AG20443 (cell line): ENCODE results near the gene EIF4H.
"Not testable (repeated sequence)": the region's sequence is repeated elsewhere in the genome, so short reads cannot be mapped to it uniquely, and the experiment has no call there.

Source experiments
- DNase-seq: peaks from one replicate; pipeline ENCODE4 v3.0.0; 2012; ENCODE audit warnings: low spot score, mixed read lengths

The EIF4H gene

GRCh38 chr7:74173866-74174605 lies at the start of gene EIF4H:
EIF4H (plus strand) TSS chr7:74174356; CDS start chr7:74174384, 28 bp downstream.
- DNase-seq = peak; percentile 98

- no peak for DNase-seq
Observed at GRCh38 chr7:74126220-74126880, 47.8 kb upstream of the EIF4H start.

DNA sequence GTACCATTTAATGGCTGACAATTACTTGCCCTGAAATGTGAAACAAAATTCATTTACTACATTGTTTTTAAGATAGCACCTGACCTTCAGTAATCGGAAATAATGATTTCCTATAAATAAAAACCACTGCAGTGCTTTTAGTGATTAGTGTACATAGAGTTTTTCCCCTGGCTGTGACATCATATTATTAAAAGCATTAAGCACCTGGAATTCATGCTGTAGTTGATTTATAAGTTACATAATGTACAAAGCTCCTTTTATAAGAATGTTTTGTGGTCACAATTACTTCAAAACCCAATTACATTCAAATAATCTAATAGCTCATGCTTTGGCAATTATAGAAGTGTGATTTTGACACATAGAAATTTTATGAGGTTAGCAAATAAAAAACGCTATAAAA lies 44.3 kb upstream of the EIF4H start:
- DNase-seq = no peak

DNA sequence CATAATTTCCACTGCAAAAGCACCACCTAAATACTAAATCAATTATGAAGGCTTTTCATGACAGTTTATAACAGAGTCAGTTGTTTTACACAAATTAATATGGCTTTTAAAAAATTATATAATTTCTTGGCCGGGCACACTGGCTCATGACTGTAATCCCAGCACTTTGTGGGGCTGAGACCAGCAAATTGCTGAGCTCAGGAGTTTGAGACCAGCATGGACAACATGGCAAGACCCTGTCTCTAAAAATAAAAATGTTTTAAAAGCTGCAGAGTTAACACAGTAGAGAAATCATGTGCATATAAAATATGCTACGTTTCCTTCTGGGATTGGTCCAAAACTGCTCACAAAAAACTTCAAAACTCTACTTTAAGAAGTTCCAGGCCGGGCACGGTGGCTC lies 43.6 kb upstream of the EIF4H start:
- DNase-seq = no peak

DNA sequence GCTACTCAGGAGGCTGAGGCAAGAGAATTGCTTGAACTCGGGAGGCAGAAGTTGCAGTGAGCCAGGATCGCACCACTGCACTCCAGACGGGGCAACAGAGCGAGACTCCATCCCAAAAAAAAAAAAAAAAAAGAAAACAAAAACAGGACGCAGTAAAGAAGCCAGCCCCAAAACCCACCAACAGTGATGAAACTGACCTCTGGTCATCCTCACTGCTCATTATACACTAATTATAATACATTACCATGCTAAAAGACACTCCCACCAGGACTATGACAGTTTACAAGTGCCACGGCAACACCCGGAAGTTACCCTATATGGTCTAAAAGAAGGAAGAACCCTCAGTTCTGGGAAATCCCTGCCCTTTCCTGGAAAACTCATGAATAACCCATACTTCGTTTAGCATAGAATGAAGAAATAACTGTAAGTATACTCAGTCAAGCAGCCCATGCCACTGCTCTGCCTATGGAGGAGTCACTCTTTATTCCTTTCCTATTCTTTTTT lies 40.0 kb upstream of the EIF4H start:
- no peak for DNase-seq

GRCh38 chr7:74138334-74138867 lies 35.8 kb upstream of the EIF4H start:
- DNase-seq = no peak

- no peak for DNase-seq
Observed at GRCh38 chr7:74138945-74139843, 35.0 kb upstream of the EIF4H start.

DNA sequence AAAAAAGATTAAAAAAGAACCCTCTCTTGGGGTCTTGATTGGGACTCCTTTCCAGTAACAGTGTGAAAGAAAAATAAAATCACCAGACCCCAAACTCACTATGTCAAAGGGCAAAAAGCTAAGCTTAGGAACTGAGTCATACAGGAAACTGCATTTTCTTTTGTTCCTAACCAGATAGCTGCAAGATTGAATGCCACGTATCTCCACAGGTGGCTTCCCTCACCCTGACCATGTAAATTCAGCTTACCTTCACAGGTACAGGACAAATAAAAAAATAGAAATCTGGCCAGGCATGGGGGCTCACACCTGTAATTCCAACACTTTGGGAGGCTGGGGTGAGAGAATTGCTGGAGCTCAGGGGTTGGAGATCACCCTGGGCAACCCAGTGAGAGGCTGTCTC lies 32.5 kb upstream of the EIF4H start:
- DNase-seq = no peak

GRCh38 chr7:74143383-74143782 lies 30.8 kb upstream of the EIF4H start:
- no peak for DNase-seq

DNA sequence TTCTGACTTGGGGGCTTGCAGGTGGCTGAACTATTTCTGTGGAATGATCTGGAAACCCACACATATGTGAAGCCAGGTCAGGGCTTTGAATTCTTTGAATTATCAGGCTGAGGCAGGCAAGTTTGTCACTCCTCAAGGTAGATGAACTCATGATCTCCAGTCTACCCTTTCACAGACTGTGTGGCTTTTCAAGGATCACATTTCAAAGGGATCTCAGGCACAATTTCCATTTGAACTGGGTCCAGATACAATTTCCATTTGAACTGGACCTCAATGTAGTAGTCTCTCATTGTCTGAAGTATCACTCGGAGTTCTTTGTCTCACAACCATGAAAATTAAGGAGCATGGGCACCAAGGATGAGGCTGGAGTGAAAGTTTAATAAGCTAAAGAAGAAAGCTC lies 25.7 kb upstream of the EIF4H start:
- no peak for DNase-seq

DNA sequence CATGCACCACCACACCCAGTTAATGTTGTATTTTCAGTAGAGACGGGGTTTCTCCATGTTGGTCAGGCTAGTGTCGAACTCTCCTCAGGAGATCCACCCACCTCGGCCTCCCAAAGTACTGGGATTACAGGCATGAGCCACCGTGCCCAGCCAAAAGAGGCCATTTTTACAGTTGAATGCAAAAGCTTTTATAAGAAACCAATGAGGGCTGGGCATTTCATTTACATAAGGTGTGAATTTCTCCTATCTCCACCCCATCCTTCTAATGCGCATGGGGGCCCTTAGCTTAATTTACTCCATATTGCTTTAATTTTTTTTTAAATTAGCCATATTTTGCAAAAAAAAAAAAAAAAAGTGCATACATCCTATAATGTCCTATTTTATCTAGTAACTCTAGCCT lies 25.1 kb upstream of the EIF4H start:
- DNase-seq = no peak

DNA sequence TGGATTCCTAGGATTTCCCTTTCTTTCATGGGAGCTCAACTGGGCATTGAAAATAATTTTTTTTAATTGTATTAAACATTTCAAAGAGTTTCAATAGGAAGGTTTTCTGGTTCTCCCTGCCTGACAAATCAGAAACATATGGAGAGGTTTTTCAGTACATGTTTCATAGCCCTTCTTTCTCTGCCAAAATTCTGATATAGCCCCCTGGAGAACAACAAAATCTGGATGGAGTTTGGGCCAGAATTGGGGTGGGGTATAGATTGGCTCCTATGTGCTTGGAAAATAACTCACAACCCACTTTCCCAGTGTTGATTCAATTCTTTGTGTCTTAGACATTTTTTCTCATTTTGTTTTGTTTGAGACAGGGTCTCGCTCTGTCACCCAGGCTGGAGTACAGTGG lies 24.6 kb upstream of the EIF4H start:
- no peak for DNase-seq

DNA sequence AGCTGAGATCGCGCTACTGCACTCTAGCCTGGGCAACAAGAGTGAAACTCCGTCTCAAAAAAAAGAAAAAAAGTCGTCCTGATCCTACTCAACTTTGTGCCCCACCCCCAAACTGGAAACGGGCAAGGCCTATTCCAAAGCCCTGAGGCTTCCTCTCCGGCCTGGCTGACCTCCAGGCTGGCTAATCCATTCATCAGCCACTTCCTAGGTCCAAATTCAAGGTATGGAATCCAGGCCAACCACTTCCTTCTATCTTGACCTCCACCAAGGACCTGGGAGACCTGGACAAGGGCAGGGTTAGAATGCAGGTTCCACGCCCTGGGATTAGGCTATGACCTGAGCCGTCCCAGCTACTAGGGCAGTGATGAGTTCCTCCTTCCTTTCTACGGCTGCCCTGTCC lies 20.4 kb upstream of the EIF4H start:
- no peak for DNase-seq

- no peak for DNase-seq
Observed at GRCh38 chr7:74155810-74156395, 18.3 kb upstream of the EIF4H start.

DNA sequence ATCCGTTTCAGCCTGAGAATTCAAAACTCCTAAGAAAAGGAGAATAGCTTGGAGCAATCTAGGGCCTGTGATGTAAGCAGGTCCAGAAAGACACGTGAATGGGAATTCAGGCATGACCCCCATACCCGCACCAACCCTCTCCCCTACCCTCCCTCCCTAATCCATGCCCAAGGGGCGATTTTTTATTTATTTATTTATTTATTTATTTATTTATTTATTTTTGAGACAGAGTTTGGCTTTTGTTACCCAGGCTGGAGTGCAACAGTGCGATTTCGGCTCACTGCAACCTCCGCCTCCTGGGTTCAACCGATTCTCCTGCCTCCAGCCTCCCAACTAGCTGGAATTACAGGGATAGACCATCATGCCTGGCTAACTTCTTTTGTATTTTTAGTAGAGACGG lies 16.6 kb upstream of the EIF4H start:
- DNase-seq = no peak

DNA sequence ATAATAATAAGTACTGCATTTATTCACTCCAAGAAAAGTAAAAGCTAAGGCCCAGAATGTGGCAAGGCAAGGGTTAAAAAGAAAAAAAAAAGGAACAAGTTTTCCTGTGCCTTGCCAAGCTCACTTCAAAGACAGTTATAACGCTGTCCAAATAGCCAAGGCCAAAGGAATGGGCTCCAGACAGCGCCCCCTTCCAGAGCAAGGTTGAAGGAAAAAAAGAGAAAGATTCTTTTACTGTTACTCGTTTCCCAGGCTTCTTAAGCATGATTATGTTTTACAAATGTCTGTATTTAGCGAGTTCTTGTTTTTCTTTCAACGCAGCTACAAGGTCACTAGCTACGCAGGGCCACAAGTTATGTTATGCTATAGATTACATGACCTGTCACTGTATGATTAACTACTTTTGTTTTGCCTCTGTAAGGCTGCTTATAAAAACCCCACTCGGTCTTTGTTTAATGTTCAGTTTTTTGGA lies 9.1 kb upstream of the EIF4H start:
- peak; percentile 24 for DNase-seq

DNA sequence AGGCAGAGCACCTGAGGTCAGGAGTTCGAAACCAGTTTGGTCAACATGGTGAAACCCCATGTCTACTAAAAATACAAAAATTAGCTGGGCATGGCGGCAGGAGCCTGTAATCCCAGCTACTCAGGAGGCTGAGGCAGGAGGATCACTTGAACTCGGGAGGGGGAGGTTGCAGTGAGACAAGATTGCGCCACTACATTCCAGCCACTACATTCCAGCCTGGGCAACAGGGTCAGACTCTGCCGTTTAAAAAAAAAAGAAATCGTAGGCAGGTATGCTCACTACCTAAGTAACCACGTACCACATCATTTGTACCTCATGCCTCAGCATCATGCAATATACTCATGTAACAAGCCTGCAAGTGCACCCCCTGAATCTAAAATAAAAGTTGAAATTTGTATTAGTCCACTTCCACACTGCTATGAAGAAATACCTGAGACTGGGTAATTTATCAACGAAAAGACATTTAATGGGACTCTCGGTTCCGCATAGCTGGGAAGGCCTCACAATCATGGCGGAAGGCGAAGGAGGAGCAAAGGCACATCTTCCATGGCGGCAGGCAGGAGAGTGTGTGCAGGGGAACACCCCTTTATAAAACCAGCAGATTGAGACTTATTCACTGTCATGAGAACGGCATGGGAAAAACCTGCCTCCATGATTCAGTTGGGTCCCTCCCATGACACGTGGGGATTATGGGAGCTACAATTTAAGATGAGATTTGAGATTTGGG lies 8.1 kb upstream of the EIF4H start:
- no peak for DNase-seq

- not testable (repeated sequence) for DNase-seq
Observed at GRCh38 chr7:74167324-74167723, 6.8 kb upstream of the EIF4H start.

DNA sequence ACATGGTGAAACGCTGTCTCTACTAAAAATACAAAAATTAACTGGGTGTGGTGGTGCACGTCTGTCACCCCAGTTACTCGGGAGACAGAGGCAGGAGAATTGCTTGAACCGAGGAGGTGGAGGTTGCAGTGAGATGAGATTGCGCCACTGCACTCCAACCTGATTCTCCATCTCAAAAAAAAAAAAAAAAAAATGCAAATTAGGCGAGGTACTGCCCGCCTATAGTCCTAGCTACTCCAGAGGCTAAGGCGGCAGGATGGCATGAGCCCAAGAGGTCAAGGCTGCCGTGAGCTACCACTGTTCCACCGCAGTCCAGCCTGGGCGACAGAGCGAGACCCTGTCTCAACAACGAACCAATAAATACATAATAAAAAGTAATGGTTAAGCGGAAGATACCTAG lies 1.1 kb upstream of the EIF4H start:
- DNase-seq = no peak

DNA sequence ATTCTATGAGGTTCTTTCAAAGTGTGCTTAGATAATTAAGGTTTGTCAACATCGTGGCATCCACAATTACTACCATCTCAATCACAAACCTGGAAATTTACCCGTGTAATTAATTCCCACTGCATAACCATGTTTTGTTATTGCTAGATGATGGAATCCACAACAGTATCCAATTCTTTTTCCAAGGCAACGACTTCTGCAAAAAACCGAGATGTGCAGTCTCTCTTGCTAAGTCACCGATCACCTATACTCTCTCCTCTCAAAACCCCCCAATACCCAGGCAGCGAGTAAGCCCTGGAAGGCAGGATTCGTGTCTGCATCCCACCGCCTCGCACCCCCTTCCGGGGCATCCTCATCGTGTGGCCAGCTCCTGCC lies 678 bp upstream of the EIF4H start:
- no peak for DNase-seq

GRCh38 chr7:74174606-74175082 lies 488 bp downstream of the EIF4H start:
- DNase-seq = peak; percentile 53
